ENCODE measurements around the gene HLA-DQB1. TPM values are rescaled to one million over a fixed set of nuclear protein-coding genes. Genes with fewer than 3 reads are reported as not detected.

The HLA-DQB1 gene
- total RNA-seq, 4 donors from 2014 or later = 0.16 to 5.8 (median 1.4) TPM

DNA sequence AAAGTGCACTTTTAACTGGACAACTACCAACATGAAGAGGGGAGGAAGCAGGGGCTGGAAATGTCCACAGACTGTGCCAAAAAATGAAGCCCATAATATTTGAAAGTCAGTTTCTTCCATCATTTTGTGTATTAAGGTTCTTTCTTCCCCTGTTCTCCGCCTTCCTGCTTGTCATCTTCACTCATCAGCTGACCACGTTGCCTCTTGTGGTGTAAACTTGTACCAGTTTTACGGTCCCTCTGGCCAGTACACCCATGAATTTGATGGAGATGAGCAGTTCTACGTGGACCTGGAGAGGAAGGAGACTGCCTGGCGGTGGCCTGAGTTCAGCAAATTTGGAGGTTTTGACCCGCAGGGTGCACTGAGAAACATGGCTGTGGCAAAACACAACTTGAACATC lies 25.3 kb downstream of the HLA-DQB1 start:
- Histone ChIP-seq H3K27ac (no peak overlapping the region), H3K4me1 (no peaks in the 10 kb centered on the region), H3K9me3 (no peaks in the 10 kb centered on the region), H3K4me3 (no peak overlapping the region), H3K36me3 (no peaks in the 10 kb centered on the region), H3K27me3 (peaks cover 6% of the 10 kb centered on the region)
- no peak for ATAC-seq
- 25 to 50% methylated on average over 2 to 5 of the region's 6 CpGs for WGBS, 2 donors (ENCODE audit: low coverage in 1 of 2)
- TF ChIP-seq POLR2A (IDR thresholded peaks at IDR 0.05) (no peak), EP300 (IDR thresholded peaks at IDR 0.05) (no peak), POLR2AphosphoS5 (IDR thresholded peaks at IDR 0.05) (no peak)
- TF ChIP-seq, protein P1, sequence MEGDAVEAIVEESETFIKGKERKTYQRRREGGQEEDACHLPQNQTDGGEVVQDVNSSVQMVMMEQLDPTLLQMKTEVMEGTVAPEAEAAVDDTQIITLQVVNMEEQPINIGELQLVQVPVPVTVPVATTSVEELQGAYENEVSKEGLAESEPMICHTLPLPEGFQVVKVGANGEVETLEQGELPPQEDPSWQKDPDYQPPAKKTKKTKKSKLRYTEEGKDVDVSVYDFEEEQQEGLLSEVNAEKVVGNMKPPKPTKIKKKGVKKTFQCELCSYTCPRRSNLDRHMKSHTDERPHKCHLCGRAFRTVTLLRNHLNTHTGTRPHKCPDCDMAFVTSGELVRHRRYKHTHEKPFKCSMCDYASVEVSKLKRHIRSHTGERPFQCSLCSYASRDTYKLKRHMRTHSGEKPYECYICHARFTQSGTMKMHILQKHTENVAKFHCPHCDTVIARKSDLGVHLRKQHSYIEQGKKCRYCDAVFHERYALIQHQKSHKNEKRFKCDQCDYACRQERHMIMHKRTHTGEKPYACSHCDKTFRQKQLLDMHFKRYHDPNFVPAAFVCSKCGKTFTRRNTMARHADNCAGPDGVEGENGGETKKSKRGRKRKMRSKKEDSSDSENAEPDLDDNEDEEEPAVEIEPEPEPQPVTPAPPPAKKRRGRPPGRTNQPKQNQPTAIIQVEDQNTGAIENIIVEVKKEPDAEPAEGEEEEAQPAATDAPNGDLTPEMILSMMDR (IDR thresholded peaks at IDR 0.05) = no peak

DNA sequence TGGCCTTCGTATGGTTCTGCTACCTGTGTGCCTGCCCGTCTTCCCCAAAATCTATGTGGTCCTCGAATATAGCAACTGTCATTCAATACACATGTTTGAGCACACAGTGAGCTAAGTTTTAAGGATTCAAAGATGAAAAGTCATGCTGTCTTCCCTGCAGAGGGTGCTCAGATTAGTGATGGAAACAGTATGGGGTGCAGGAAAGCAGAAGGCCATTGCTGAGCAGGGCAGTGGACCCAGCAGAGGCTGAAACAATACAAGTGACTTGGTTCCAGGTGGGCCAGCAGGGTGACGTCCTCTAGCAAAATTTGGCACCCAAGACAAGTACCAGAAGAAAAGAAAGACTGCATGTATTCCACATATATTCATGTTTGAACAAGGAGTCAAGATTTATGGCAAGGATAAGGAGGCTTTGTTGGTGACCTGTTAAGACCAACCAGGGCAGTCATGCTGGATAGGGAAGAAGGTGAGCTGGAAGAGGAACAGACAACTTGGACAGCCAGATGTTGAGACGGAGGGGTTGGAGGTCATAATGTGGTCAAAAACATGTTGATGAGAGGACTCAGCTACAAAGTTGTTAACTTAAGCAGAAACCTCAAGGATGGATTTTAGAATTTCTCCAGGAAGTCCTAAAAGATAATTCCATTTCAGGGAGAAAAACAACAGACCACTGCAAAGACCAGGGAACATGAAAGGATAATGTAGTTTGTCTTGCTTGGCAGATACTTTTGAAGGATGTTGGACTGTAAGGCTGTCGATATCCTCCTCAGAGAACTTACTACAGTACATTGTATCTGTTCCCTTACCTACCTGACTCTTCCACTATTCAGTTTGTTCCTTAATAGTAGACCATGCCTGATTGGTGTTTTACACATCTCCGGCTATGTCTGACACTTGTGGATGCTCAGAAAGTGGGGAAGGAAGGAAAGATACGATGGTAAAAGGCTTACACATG lies 26.7 kb downstream of the HLA-DQB1 start:
- Histone ChIP-seq H3K4me3 (no peak overlapping the region), H3K27ac (no peak overlapping the region), H3K9me3 (no peaks in the 10 kb centered on the region), H3K27me3 (peaks cover 16% of the 10 kb centered on the region), H3K4me1 (no peaks in the 10 kb centered on the region), H3K36me3 (no peaks in the 10 kb centered on the region)
- TF ChIP-seq EP300 (IDR thresholded peaks at IDR 0.05) = no peak
- TF ChIP-seq POLR2A (IDR thresholded peaks at IDR 0.05) = no peak
- TF ChIP-seq, protein P1 (IDR thresholded peaks at IDR 0.05) = no peak
- no peak for TF ChIP-seq POLR2AphosphoS5 (IDR thresholded peaks at IDR 0.05)
- 0 to 8% methylated on average over 4 to 6 of the region's 8 CpGs for WGBS, 2 donors (ENCODE audit: low coverage in 1 of 2)
- ATAC-seq = no peak

DNA sequence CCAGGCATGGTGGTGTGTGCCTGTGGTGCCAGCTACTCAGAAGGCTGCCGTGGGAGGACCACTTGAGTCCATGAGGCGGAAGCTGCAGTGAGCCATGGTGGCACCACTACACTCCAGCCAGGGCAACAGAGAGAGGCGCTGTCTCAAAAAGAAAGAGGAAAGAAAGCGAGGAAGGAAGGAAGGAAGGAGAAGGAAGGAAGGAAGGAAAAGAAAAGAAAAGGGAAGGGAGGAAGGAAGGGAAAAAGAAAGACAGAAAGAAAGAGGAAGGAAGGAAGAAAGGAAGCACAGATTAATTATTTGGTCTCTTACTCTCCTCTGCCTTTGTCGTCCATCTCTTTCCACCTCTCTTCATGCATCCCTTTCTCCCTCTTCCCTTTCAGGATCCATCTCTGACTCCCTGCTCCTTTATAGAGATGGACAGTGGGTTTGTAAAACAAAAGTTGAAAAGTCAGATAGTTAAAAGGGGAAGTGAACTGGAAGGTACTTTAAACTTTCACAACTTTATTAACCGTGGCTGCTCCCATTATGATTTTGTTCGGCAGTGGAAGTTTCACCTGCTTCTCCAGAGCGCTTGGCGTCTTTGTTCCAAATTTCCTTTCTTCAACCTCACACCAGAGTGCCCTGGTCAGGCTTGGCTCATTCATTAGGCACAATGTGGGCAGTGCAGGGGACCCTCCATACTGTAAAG lies 27.8 kb downstream of the HLA-DQB1 start:
- 25 to 41% methylated on average over 2 to 3 of the region's 9 CpGs for WGBS, 2 donors (ENCODE audit: low coverage in 1 of 2)
- TF ChIP-seq POLR2A (IDR thresholded peaks at IDR 0.05) (no peak), POLR2AphosphoS5 (IDR thresholded peaks at IDR 0.05) (no peak), EP300 (IDR thresholded peaks at IDR 0.05) (no peak)
- TF ChIP-seq, protein P1 (IDR thresholded peaks at IDR 0.05) = no peak
- Histone ChIP-seq H3K4me3 (no peak overlapping the region), H3K4me1 (no peaks in the 10 kb centered on the region), H3K27me3 (peaks cover 16% of the 10 kb centered on the region), H3K36me3 (no peaks in the 10 kb centered on the region), H3K27ac (no peak overlapping the region), H3K9me3 (no peaks in the 10 kb centered on the region)
- ATAC-seq = no peak

DNA sequence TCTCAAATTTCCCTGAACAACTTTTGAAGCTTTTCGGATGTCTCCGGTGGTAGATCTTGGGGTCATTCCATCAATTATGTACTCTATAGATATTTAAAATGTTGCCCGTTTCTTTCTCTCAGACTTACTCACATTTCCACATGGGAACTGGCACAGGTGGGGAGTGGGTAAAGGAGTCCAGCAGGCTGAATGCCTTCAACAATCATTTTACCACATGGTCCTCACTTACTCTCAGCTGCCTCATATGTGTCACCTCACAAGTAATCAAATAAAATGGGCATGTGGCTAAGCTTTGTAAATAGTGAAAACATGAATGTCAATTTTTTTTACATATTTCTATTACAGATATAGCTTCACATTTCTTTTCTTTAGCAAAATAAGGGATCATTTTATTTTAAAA lies 28.6 kb downstream of the HLA-DQB1 start:
- TF ChIP-seq, protein P1 (IDR thresholded peaks at IDR 0.05) = no peak
- no peak for TF ChIP-seq POLR2AphosphoS5 (IDR thresholded peaks at IDR 0.05)
- no peak for TF ChIP-seq POLR2A (IDR thresholded peaks at IDR 0.05)
- TF ChIP-seq EP300 (IDR thresholded peaks at IDR 0.05) = no peak
- no peaks in the 10 kb centered on the region for H3K9me3 ChIP-seq
- WGBS, 2 donors (ENCODE audit: low coverage in 1 of 2) = 92% methylated on average over 1 of the region's 3 CpGs; no CpG with 5 or more reads in 1 of the 2 donors
- no peaks in the 10 kb centered on the region for H3K4me1 ChIP-seq
- H3K27ac ChIP-seq = no peak overlapping the region
- no peak overlapping the region for H3K4me3 ChIP-seq
- H3K27me3 ChIP-seq = peaks cover 16% of the 10 kb centered on the region
- ATAC-seq = no peak
- H3K36me3 ChIP-seq = no peaks in the 10 kb centered on the region
